NOMO-1 treated with dmso at 0.1 percent for 144 hours (cell line): ENCODE data around the gene NR1H3.

Experiments used
- DNase-seq: peaks from one replicate; lab custom pipeline; 2025; ENCODE audit not compliant: unreplicated experiment; lab: John Stamatoyannopoulos, UW

Gene NR1H3

GRCh38 chr11:47269002-47269828 lies 11.4 kb downstream of the NR1H3 start:
- DNase-seq: peak; percentile 95

GRCh38 chr11:47269829-47270305 lies 12.1 kb downstream of the NR1H3 start, which contains the start of gene MADD:
Gene MADD (plus strand): TSS chr11:47270133.
- peak; percentile 80 for DNase-seq

- DNase-seq: peak; percentile 13
Measured at GRCh38 chr11:47270331-47271271, 12.8 kb downstream of the NR1H3 start.

GRCh38 chr11:47271328-47271727 lies 13.5 kb downstream of the NR1H3 start:
- DNase-seq: no peak

GRCh38 chr11:47271961-47272661 lies 14.3 kb downstream of the NR1H3 start:
- no peak for DNase-seq

GRCh38 chr11:47272706-47273105 lies 14.9 kb downstream of the NR1H3 start:
- no peak for DNase-seq

GRCh38 chr11:47274495-47275235 lies 16.9 kb downstream of the NR1H3 start:
- DNase-seq: no peak

- DNase-seq: no peak
Measured at GRCh38 chr11:47276923-47277322, 19.1 kb downstream of the NR1H3 start.

GRCh38 chr11:47278058-47278457 lies 20.3 kb downstream of the NR1H3 start:
- DNase-seq: no peak

- no peak for DNase-seq
Measured at GRCh38 chr11:47278769-47279168, 21.0 kb downstream of the NR1H3 start.

GRCh38 chr11:47280099-47280498 lies 22.3 kb downstream of the NR1H3 start:
- no peak for DNase-seq

- DNase-seq: no peak
Measured at GRCh38 chr11:47280860-47281259, 23.1 kb downstream of the NR1H3 start.

- no peak for DNase-seq
Measured at GRCh38 chr11:47282462-47282861, 24.7 kb downstream of the NR1H3 start.

- DNase-seq: no peak
Measured at GRCh38 chr11:47284151-47284550, 26.4 kb downstream of the NR1H3 start.

GRCh38 chr11:47285969-47286770 lies 28.4 kb downstream of the NR1H3 start:
- no peak for DNase-seq

- DNase-seq: no peak
Measured at GRCh38 chr11:47288066-47288465, 30.3 kb downstream of the NR1H3 start.

- no peak for DNase-seq
Measured at GRCh38 chr11:47289856-47290255, 32.1 kb downstream of the NR1H3 start.

- no peak for DNase-seq
Measured at GRCh38 chr11:47295385-47295784, 37.6 kb downstream of the NR1H3 start.

- no peak for DNase-seq
Measured at GRCh38 chr11:47296045-47296444, 38.2 kb downstream of the NR1H3 start.

- no peak for DNase-seq
Measured at GRCh38 chr11:47299078-47299477, 41.3 kb downstream of the NR1H3 start.
